GM12891 (cell line): ENCODE results near the gene CIPC.

Experiments used
- POLR2A ChIP-seq: IDR thresholded peaks from 2 replicates; pipeline ENCODE4 v1.6.1; 2011; ENCODE audit warnings: low read depth, low read length, control low read depth
- POLR2AphosphoS5 ChIP-seq: IDR thresholded peaks from 2 replicates; pipeline ENCODE4 v1.6.1; 2011; ENCODE audit warnings: low read depth, low read length, control low read depth
- POU2F2 ChIP-seq: IDR thresholded peaks from 2 replicates; pipeline ENCODE4 v1.6.1; 2011; ENCODE audit warnings: low read depth, mild to moderate bottlenecking, control low read depth, low read length, moderate library complexity
- SPI1 ChIP-seq: IDR thresholded peaks from 2 replicates; pipeline ENCODE4 v1.6.1; 2011; ENCODE audit warnings: low read depth, low read length, control low read depth
- TAF1 ChIP-seq: IDR thresholded peaks from 2 replicates; pipeline ENCODE4 v1.6.1; 2011; ENCODE audit warnings: low read depth, low read length, control low read depth

DNA sequence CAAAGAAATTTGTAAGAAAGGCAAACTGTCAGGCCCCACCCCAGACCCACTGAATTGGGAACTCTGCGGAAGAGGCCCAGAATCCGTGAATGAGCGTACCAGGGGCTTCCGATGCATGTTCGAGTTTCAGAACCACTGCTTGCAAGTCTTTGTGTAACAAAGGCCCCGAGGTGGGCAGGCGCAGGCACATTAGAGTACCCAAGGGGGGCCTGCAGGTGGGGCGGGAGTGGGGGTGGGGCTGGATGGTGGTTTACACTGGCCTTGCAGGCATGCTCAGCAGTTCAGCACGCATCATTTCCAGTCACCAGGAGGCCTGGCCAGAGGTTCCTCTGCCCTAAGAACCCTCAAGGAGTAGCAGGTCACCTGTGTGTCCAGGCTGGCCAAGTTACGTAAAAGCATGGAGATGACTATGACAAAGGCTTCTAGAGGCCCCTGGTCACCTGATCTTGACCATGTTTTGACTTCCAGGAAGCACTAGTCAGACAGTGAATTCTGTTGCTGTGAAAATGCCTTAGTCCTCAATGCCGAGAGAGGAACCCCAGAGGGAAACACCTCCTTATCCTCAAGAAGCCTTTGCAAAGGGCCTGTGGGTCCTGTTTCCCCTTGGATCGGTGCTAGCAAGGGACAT is 36.3 kb upstream of the CIPC start:
- no peak for TF ChIP-seq POLR2A
- no peak for TF ChIP-seq TAF1
- no peak for TF ChIP-seq SPI1
- no peak for TF ChIP-seq POLR2AphosphoS5
- no peak for TF ChIP-seq POU2F2
